ENCODE data around the gene CFAP74.

Gene CFAP74

GRCh38 chr1:1967151-1967550, 36.4 kb downstream of the CFAP74 start:
- DNase-seq: no peak

- DNase-seq: no peak
These were observed 37.4 kb downstream of the CFAP74 start for GRCh38 chr1:1966071-1966740.

GRCh38 chr1:1965546-1965945, 38.0 kb downstream of the CFAP74 start:
- DNase-seq: no peak

- DNase-seq: no peak
These were observed 38.8 kb downstream of the CFAP74 start for GRCh38 chr1:1964811-1965210.

- no peak for DNase-seq
These were observed 40.0 kb downstream of the CFAP74 start for GRCh38 chr1:1963570-1963969.

- DNase-seq: no peak
These were observed 40.8 kb downstream of the CFAP74 start for GRCh38 chr1:1962752-1963151.

GRCh38 chr1:1960480-1961196, 42.9 kb downstream of the CFAP74 start:
- no peak for DNase-seq

GRCh38 chr1:1959840-1960479, 43.6 kb downstream of the CFAP74 start:
- peak; percentile 85 for DNase-seq

GRCh38 chr1:1959459-1959839, 44.1 kb downstream of the CFAP74 start:
- DNase-seq: no peak

- DNase-seq: no peak
These were observed 45.5 kb downstream of the CFAP74 start for GRCh38 chr1:1958071-1958541.

- DNase-seq: no peak
These were observed 46.0 kb downstream of the CFAP74 start for GRCh38 chr1:1957533-1957961.

- no peak for DNase-seq
These were observed 46.7 kb downstream of the CFAP74 start for GRCh38 chr1:1956586-1957532.

- no peak for DNase-seq
These were observed 47.5 kb downstream of the CFAP74 start for GRCh38 chr1:1956101-1956500.

- no peak for DNase-seq
These were observed 47.9 kb downstream of the CFAP74 start for GRCh38 chr1:1955621-1956094.

- DNase-seq: no peak
These were observed 48.6 kb downstream of the CFAP74 start for GRCh38 chr1:1954831-1955441.

GRCh38 chr1:1954015-1954414, 49.6 kb downstream of the CFAP74 start:
- DNase-seq: no peak

- DNase-seq: no peak
These were observed 52.6 kb downstream of the CFAP74 start for GRCh38 chr1:1950940-1951339.

GRCh38 chr1:1948783-1949182, 54.8 kb downstream of the CFAP74 start:
- no peak for DNase-seq

- DNase-seq: no peak
These were observed 56.1 kb downstream of the CFAP74 start for GRCh38 chr1:1947493-1947892.

- DNase-seq: no peak
These were observed 57.0 kb downstream of the CFAP74 start for GRCh38 chr1:1946540-1946939.

- DNase-seq: no peak
These were observed 57.7 kb downstream of the CFAP74 start for GRCh38 chr1:1945782-1946393.

Measured in OCI-M1 (cell line).